HG03460 (cell line): Measurements from ENCODE around the gene CFAP77.
"Not testable (repeated sequence)": the region's sequence is repeated elsewhere in the genome, so short reads cannot be mapped to it uniquely, and the experiment has no call there.

ENCODE experiments used
- ATAC-seq: cut with Tn5 transposase; IDR thresholded peaks from one replicate; pipeline ENCODE4 v1.9.1; 2021; ENCODE audit not compliant: unreplicated experiment

The CFAP77 gene

GRCh38 chr9:132545578-132545977 lies 135.6 kb downstream of the CFAP77 start:
- no peak for ATAC-seq

DNA sequence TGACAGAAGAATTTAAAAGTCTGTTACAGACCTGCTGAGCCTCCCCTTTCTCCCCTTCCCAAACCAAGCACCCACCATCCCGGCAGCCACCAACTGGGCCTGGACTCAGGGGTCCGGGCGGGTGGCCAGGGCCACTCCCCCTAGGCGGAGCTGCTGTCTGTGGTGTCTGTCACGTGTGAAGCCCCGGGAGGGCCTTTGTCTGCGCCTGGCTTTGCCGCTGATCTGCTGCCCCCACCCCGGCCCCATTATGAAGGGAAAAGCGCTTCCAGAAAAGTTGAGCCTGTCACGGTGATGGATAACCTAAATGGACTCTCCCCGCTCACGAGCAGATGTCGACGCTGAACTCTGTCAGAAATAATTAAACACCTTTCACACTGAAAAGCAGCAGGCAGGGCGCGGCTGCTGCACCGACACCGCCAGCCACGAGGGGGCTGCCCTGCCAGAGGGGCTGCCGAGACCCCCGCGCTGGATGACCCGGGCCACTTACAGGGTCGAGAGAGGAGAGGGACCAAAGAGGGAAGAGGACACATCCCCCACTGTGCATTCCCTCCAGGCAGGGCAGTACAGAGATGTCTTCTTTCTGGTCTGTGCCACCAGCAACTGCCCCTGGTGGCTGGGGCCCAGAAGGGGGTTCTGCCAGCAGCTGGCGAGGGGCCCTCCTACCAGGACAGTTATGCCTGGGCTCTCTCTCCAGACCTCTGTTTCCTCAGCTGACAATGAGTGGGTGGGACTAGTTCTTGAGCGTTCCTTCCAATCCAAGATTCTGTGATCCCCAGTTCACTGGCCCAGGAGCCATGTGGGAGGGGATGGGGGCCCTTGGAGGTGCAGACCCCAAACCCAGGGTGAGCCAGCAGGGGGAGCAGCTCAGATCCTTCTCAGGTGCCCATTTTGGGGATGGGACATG lies 136.4 kb downstream of the CFAP77 start:
- no peak for ATAC-seq

- no peak for ATAC-seq
These were observed 137.0 kb downstream of the CFAP77 start for GRCh38 chr9:132547052-132547431.

GRCh38 chr9:132547436-132547835 lies 137.4 kb downstream of the CFAP77 start:
- ATAC-seq: no peak

DNA sequence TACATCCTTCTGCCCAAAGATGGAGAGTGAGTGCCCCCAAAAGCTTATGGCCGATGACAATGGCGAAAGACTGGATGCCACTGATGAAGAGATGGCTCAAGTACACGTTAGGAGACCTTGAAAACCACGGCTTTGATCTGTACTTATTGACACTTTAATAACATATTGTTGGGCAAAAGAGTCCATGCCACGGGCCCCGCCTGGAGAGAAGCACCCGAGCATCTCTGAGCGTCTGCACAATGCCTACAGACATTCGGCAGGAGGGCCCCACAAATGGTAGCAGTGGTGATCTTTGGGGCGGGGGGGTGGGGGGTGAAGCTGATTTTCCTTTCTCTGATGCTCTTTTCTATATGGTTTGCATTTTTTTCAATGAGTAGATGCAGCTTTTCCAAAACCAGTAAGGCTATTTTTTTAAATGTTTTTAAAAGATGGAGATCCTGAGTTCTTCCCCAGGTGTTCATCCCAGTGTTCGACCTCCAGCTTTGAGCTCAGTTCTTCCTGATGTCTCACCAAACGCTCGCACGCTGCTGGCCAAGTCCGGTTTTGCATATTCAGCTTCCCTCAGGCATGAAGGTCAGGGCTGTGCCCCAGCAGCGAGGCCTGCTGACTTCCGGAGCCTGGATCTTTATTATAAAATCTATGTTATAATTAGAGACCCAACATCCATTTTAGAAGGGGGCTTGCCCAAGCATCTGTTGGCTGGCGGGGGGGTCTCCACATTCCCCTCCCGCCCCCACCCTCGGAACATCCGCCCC lies 138.1 kb downstream of the CFAP77 start:
- no peak for ATAC-seq

DNA sequence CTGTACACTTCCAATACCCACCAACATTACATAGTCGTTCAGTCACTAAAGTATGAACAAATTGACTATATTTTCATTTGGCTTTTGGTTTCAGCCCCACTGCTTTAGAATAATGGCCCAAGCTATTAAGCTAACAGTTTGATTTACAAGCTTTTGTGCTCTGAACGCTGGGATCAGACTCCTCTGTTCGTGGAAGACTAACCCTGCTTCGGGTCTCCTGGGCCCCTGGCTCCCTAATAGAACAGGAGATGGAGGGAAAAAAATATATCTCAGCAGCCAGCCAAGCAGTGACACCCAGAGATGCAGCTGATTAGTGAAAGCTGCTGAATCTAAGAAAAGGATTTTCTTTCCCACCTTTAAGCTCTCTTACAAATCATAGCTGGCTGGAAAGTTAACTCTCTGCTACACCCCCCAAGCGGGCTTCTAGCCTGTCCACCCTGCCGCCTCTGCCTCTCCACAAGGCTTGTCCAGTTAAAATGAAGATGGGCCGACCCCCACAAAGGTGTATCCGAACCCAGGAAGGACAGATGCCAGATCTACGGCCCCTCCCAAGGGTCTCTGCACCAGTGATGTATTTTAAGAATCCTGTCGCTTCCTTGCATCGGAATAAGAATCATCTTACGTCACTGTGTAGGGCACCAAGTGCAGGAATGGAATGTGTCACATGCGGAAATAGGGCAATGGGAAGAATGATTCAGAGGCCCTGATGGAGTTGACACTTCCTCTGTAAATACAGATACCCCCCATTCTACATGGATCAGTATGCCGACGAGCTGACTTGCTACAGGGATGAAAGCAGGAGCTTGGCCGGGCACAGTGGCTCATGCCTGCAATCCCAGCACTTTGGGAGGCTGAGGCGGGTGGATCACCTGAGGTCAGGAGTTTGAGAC lies 139.0 kb downstream of the CFAP77 start:
- no peak for ATAC-seq

DNA sequence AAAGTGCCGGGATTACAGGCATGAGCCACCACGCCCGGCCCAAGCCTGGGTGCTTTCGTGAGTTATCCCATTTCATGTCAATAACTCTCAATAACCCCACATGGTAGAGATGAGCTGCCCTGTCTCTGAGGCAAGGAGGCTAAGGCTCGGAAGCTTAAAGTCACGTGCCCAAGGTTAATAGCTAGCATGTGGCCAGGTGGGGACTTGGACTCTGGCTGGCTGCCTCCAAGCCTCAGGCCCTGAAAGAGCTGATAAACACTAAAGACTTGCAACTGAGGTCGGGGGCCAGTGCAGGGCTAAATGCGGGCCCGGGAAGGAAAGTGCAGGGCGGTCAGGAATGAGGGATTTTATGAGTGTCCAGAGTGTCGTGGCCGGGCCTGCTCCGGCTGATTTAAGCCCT lies 141.5 kb downstream of the CFAP77 start:
- ATAC-seq: no peak

GRCh38 chr9:132552041-132552440 lies 142.0 kb downstream of the CFAP77 start:
- ATAC-seq: no peak

GRCh38 chr9:132554755-132555154 lies 144.7 kb downstream of the CFAP77 start:
- no peak for ATAC-seq

- no peak for ATAC-seq
These were observed 145.5 kb downstream of the CFAP77 start for GRCh38 chr9:132555528-132555927.

DNA sequence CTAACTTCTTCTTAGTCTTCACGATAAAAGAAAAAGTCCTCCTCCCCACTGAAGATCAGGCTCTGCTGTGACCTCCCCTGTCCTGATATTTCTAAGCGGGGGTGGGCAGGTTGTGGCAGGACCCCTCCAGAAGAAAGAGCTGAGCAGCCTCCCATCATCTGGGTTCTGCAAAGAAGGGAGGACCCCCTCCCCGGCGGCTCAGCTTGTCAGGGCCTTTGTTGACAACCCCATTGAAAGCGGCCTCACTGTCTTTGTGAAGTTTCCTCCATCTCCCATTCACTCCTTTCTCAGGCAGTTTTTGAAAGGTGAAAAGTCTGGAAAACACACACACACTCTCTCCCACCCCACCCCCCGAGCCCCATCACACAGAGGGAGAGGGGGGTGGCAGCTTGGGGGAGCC lies 146.2 kb downstream of the CFAP77 start:
- ATAC-seq: no peak

DNA sequence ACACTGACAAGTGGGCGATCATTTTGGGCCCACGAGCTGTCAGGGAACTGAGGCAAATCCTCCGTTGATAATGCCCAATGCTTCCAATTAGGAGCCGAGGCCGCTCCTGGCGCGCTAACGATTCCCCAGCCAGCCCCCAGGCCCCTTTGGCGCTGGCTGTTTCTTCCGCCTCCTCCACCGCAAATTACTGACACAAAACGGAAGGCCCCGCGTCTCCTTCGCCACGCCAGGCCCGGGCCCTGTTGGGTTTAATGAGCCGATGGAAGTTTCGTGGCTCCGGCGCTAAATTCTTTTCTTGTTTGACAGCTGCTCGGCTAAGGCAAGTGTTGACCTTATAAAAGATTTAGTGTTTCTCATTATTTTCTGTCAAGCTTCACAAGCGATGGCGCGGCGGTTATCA lies 146.7 kb downstream of the CFAP77 start:
- no peak for ATAC-seq

DNA sequence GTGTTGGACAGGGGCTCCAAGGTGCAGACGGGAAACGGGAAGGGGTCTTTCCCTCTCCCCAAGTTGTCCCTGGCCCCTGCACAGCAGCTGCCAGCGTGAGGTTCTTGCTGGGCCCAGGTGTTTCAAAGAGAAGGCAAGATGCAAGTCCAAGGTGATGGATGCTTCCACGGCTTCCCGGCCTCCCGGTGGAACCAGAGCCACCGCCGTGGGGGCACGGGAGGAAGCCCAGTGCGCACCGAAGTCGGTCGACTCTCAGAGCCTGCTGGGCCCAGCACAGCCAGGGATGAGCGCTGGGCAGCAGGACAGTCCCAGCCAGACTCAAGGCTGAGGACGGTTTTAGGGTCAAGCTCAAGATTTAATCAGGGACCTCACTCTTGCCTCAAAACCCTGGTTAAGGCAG lies 147.1 kb downstream of the CFAP77 start:
- ATAC-seq: no peak

- ATAC-seq: no peak
These were observed 149.7 kb downstream of the CFAP77 start for GRCh38 chr9:132559711-132560110.

- ATAC-seq: no peak
These were observed 150.7 kb downstream of the CFAP77 start for GRCh38 chr9:132560616-132561202.

GRCh38 chr9:132562306-132562573 lies 152.2 kb downstream of the CFAP77 start:
- ATAC-seq: no peak

GRCh38 chr9:132564526-132564925 lies 154.5 kb downstream of the CFAP77 start:
- no peak for ATAC-seq

DNA sequence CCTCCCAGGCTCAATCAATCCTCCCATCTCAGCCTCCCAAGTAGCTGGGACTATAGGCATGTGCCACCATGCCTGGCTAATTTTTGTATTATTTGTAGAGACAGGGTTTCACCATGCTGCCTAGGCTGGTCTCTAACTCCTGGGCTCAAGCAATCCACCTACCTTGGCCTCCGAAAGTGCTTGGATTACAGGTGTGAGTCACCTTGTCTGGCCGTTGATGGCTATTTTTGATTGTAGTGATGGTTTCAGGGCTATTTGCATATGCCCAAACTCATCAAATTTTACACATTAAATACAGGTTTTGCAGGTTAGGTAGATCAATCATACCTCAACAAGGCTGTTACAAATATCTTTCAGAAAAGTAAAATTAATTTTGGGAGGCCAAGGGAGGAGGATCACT lies 158.8 kb downstream of the CFAP77 start:
- not testable (repeated sequence) for ATAC-seq

DNA sequence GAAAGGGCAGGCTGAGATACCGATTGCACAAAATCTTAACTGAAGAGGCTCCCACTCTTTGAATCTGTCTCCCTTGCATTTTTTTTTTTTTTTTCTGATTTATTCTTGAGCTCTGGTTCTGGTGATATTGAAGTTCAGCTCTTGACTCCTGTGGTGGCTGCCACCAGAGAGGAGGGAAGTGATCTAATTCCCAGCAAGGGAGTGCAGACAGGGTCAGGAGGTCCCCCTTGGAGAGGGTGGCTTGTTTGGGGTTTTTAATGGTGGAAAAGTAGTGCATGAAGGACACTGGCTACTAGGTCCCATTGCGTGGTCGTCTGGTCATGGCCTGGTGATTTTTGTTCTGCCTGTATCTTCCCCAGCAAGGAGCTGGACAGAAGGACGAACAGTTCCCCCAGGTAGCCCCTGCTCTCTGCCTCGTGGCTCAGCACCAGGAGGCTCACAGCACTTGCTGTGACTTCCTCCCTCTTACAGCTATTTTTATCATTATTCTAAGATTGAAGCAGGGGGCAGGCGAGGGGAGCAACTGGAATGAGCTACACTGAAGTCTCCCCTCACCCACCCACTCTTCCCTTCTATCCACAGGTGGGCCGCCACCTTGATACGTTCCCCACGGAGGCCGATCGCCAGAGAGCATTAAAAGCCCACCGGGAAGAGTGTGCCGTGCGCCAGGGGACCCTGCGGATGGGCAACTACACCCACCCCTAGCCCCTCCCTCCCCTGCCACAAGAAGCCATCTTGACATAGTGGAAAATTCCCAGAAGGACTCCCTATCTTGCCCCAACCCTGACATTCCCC lies 162.0 kb downstream of the CFAP77 start:
- no peak for ATAC-seq

- ATAC-seq: no peak
These were observed 162.9 kb downstream of the CFAP77 start for GRCh38 chr9:132572921-132573320.
